NCI-H1436 treated with DMSO at 0.1 percent for 48 hours (cell line): Measurements from ENCODE around the gene MAPK4.
"Not testable (repeated sequence)": the region's sequence is repeated elsewhere in the genome, so short reads cannot be mapped to it uniquely, and the experiment has no call there.

Experiments used
- DNase-seq: peaks from one replicate; lab custom pipeline; 2025; lab: John Stamatoyannopoulos, UW

Gene MAPK4

DNA sequence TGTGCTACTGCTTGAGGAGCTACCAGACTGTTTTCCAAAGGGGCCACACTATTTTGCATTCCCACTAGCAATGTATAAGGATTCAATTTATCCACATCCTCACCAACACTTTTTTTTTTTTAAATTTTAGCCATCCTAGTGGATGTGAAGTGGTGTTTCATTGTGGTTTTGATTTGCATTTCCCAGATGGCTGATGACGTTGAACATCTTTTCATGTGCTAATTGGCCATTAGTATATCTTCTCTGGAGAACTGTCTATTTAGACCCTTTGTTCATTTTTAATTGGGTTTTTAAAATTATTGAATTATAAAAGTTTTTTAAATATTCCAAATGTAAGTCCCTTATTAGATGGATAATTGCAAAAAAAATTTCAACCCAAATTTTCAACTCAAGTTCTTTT is 121.1 kb downstream of the MAPK4 start:
- no peak for DNase-seq

GRCh38 chr18:50682852-50683251 is 123.0 kb downstream of the MAPK4 start:
- no peak for DNase-seq

DNA sequence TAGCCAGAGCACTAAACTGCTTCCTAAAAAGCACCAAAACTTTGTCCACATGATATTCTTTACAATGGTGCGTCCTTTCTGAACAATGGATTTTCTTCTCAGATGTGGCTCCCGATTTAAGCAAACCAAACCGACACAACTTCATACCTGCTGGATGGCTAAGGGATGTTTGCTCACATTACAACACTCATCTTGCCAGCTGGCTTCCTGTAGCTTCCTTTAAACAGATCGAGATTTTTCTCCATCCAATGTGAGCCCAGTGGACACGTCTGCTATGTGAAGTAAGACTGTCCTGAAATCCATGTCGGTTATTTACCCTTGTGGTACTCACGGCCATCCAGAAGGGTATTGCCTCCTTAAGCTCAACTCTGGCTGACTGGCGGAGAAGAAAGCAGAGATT is 126.5 kb downstream of the MAPK4 start:
- DNase-seq = no peak

GRCh38 chr18:50687491-50687890 is 127.6 kb downstream of the MAPK4 start:
- peak; percentile 34 for DNase-seq

GRCh38 chr18:50689578-50689977 is 129.7 kb downstream of the MAPK4 start:
- DNase-seq = no peak

DNA sequence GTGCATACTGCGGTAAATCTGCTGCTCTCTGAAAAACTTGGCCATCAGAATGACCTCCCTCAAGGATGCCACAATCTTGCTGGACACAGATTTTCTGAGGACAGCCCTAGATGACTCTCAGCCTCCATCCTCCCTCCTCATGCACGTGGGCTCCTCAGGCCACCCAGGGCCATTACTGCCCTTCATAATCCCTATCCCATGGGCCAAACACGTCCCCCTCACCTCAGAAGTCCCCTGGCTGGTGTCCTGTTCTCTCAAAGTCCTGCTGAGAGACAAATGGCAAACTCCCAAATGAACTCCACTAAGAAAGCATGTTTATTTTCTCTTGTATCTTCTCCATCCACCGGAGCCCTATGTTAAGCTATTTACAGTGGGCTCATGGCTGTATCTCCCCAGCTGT is 134.3 kb downstream of the MAPK4 start:
- DNase-seq = no peak

- DNase-seq = no peak
Observed at GRCh38 chr18:50695431-50696176, 135.7 kb downstream of the MAPK4 start.

DNA sequence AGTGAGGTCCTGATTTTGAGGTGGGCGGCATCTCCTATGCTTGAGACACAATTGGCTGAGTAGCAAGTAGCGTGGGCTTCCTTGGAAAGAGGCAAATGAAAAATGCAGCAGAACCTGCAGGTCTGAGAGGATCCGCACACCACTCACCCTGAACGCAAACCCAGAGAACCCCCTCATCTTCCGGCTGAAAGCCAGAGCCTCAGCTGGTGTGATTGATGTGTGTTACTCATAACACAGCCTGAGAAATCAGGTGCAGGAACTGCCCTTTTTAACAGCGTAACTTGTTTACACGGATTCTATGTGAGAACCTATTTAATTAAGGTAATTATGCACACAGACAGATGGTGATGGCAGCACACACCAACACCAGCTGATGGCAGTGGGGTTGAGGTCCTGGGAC is 136.5 kb downstream of the MAPK4 start:
- no peak for DNase-seq

GRCh38 chr18:50696929-50697328 is 137.0 kb downstream of the MAPK4 start:
- DNase-seq = no peak

DNA sequence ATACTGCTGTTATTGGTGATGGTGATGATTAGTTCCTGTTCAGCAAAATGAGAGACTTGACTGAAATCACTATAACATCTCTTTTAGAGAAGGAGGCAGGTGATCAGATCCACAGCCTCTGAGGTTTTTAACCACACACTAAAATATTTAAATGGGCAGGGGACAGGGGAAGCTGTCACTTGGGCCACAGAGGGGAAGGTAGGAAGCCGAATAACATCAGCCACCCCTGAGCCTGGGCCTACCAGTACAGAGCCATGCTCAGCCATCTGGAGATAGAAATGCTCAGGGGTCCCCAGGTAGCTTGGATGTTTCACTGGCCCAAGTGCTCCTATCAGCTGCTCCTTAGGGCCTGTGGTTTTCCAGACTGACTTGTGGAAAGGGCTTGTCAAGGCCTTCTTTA is 137.6 kb downstream of the MAPK4 start:
- no peak for DNase-seq

GRCh38 chr18:50700245-50701165 is 140.6 kb downstream of the MAPK4 start:
- no peak for DNase-seq

GRCh38 chr18:50704357-50704940 is 144.6 kb downstream of the MAPK4 start:
- DNase-seq = no peak

DNA sequence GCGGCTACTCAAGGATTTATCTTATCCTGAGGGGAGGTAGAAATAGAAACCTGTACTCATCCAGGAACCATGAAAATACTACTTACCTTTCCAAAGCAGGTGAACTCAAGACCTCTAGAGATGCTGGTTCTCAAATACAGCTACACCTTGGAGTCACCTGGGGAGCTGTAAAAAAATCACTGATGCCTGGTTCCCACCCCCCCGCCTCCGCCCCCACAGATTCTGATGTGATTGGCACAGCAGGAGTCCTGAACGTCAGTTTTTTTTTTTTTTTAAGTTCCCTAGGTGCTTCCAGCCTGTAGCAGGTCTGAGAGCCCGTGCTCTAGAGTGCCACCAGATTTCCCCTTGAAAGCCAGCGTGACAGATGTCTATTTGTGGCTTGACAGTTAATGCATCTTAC is 146.3 kb downstream of the MAPK4 start:
- DNase-seq = no peak

GRCh38 chr18:50706651-50707050 is 146.8 kb downstream of the MAPK4 start:
- DNase-seq = no peak

- DNase-seq = not testable (repeated sequence)
Observed at GRCh38 chr18:50707297-50707696, 147.4 kb downstream of the MAPK4 start.

DNA sequence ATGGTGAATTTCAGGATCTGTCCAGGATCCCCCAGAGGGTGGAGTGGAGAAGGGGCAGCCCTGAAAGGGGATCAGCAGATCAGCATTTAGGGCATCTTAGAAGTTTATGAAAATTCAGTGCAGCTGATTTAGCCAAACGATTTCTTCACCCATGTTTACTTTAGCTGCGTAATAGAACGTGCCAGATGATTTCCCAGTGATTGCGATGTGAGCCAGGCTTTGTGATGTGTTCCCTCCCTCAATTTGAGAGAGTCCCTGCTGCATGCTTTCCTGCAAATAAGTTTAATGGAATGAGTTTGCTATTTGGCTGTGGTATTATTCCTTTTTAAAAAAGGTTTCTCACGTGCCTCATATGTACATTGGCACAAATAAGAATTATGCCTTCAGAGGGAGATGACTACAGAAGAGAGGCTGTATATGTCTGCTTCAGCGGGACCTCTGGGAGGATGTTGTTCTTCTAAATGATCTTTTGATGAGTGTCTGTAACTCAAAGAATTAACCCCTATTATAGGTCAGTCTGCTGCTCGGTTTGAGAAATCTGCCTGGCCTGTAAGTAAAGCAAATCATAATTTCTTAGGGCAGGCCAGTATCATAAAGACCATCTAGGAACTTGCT is 148.1 kb downstream of the MAPK4 start:
- DNase-seq = peak; percentile 18

DNA sequence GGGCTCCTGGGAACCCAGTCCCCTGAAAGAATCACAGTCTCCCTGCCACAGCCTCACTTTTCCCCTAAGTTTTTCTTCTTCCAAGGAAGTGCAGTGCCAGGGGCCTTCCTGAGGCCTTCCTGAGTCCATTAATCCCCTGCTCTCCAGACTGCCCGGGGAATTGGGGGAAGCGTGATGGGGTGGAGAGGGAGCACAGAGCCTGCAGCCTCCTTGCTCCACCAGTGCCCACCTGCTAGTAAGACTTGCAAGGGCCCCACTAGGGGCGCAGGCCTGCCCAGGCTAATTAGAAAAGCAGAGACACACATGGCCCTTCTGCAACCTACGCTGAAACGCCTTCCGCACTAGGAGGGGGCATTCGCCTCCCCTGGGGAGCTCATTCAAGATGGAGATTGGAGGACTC is 149.3 kb downstream of the MAPK4 start:
- DNase-seq = no peak

GRCh38 chr18:50711386-50711785 is 151.5 kb downstream of the MAPK4 start:
- no peak for DNase-seq

- DNase-seq = no peak
Observed at GRCh38 chr18:50715919-50716318, 156.0 kb downstream of the MAPK4 start.

DNA sequence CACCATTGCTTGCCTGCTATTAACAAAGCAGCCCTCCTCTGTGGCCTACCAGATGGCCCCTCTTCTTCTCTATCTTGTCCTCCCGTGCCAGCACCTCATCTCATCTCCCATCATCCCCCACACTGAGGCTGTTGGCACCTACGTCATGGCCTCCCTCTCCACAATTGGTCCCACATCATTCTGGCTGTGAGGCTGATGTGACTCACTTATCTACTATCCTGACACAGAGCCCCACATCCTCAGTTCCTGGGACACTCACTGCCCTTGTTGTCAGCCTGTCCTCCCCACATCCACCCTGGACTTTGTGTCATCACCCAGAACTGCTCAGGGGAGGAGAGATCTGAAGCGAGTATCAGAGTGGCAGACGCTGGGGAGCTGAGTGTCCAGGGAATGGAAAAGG is 157.0 kb downstream of the MAPK4 start:
- DNase-seq = no peak

- DNase-seq = no peak
Observed at GRCh38 chr18:50717563-50717962, 157.7 kb downstream of the MAPK4 start.
